Suprapubic skin (tissue), 4 donors: Measurements from ENCODE around the gene TAF5. TPM values are rescaled to one million over a fixed set of nuclear protein-coding genes. Genes with fewer than 3 reads are reported as not detected.

Experiments
- DNase-seq, 2 donors: peaks; one replicate each; pipeline ENCODE4 v3.0.0-alpha.2; 2019; ENCODE audit warnings: low spot score in 2 of 2
- H3K27ac ChIP-seq: fragments of 200-600 bp; sonication (generic); one replicate; pipeline ENCODE4 v1.5.1; 2019
- H3K27me3 ChIP-seq: fragments of 200-600 bp; sonication (generic); one replicate; pipeline ENCODE4 v1.5.1; 2019
- H3K36me3 ChIP-seq: fragments of 200-600 bp; sonication (generic); one replicate; pipeline ENCODE4 v1.5.1; 2019
- H3K4me1 ChIP-seq: fragments of 200-600 bp; sonication (generic); one replicate; pipeline ENCODE4 v1.5.1; 2019
- H3K4me3 ChIP-seq: fragments of 200-600 bp; sonication (generic); one replicate; pipeline ENCODE4 v1.5.1; 2019; ENCODE audit warnings: mild to moderate bottlenecking
- H3K9me3 ChIP-seq: fragments of 200-600 bp; sonication (generic); one replicate; pipeline ENCODE4 v1.5.1; 2019
- EP300 ChIP-seq: sonication (generic); formaldehyde crosslinking; IDR thresholded peaks from one replicate; pipeline ENCODE4 v1.6.1; 2017; ENCODE audit warnings: antibody characterized with exemption
- POLR2A ChIP-seq, 2 donors: fragments of 450-650 bp; IDR thresholded peaks; one replicate each; pipeline ENCODE4 v1.6.1; 2017; ENCODE audit warnings: antibody characterized with exemption in 2 of 2, mild to moderate bottlenecking in 2 of 2, moderate library complexity in 2 of 2
- POLR2AphosphoS5 ChIP-seq, 3 donors: sonication (generic); formaldehyde crosslinking; IDR thresholded peaks; one replicate each; pipeline ENCODE4 v1.6.1; 2017; ENCODE audit warnings: antibody characterized with exemption in 3 of 3
- WGBS: methylation state at CpG from one replicate; pipeline ENCODE4 v1.1.5; 2018; 5-methylcytosine and 5-hydroxymethylcytosine counted together
- total RNA-seq, 4 donors: library from RNA; depleted of rRNA; stranded (reverse); fragments of >200 nt; gene quantifications; one replicate each; pipeline ENCODE4 v1.1.0, GENCODE V29; 2016
- TF ChIP-seq, protein P1 (sequence below), 2 donors: fragments of 200-600 bp in 1 of 2; fragments of 450-650 bp in 1 of 2; sonication (generic) in 1 of 2; IDR thresholded peaks; one replicate each; pipeline ENCODE4 v1.5.1; 2016 to 2019; ENCODE audit warnings: antibody characterized with exemption in 2 of 2, mild to moderate bottlenecking in 1 of 2, moderate library complexity in 1 of 2

Gene TAF5
- total RNA-seq, 4 donors from 2014 or later, result 3.6 to 5.4 (median 4.1) TPM

DNA sequence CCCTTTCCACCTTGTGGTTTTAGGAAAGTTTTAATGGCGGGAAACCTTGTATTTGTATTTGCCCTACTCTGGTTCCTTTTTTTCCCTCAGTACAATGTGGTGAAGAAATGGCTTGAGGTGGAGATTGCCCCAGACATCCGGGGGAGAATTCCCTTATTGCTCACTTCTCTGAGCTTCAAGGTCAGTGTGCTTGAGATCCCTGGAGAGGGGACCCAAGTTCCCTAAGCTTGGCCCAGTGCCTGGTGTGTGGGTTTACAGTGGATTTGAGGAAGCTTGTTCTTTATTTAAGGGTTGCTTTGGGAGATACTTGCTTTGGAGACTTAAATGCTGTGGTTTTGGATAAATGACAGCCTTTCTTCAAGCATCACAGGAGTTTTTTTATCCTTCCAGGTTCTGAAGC is 66.1 kb downstream of the TAF5 start:
- no peak overlapping the region for H3K4me3 ChIP-seq
- no peak overlapping the region for H3K27ac ChIP-seq
- no peak for TF ChIP-seq POLR2A (IDR thresholded peaks at IDR 0.05)
- TF ChIP-seq POLR2AphosphoS5 (IDR thresholded peaks at IDR 0.05), result no peak
- no peak for TF ChIP-seq EP300
- TF ChIP-seq, protein P1, sequence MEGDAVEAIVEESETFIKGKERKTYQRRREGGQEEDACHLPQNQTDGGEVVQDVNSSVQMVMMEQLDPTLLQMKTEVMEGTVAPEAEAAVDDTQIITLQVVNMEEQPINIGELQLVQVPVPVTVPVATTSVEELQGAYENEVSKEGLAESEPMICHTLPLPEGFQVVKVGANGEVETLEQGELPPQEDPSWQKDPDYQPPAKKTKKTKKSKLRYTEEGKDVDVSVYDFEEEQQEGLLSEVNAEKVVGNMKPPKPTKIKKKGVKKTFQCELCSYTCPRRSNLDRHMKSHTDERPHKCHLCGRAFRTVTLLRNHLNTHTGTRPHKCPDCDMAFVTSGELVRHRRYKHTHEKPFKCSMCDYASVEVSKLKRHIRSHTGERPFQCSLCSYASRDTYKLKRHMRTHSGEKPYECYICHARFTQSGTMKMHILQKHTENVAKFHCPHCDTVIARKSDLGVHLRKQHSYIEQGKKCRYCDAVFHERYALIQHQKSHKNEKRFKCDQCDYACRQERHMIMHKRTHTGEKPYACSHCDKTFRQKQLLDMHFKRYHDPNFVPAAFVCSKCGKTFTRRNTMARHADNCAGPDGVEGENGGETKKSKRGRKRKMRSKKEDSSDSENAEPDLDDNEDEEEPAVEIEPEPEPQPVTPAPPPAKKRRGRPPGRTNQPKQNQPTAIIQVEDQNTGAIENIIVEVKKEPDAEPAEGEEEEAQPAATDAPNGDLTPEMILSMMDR (IDR thresholded peaks at IDR 0.05), result no peak
- no peaks in the 10 kb centered on the region for H3K9me3 ChIP-seq
- no peaks in the 10 kb centered on the region for H3K27me3 ChIP-seq
- DNase-seq, result no peak
- WGBS, result 86% methylated on average over 2 of the region's 2 CpGs
- no peaks in the 10 kb centered on the region for H3K4me1 ChIP-seq
- peaks cover 85% of the 10 kb centered on the region for H3K36me3 ChIP-seq

Other genes with a start within 250 kb of the TAF5 start
- gene NT5C2, start 174.7 kb upstream of the TAF5 start, total RNA-seq, result 10 to 100 TPM; 28.4 to 51.5 (median 33.2) TPM
- not detected for gene RPEL1, start 122.1 kb upstream of the TAF5 start, total RNA-seq
- 1 to 10 TPM in 1 of 4 donors, under 1 TPM in 1, not detected in 2; 0.60 to 1.3 TPM for gene INA, start 90.8 kb upstream of the TAF5 start, total RNA-seq
- gene PCGF6, start 16.8 kb upstream of the TAF5 start, total RNA-seq, result 1 to 10 TPM; 2.6 to 7.2 (median 4.9) TPM
- gene ATP5MK, start 28.5 kb downstream of the TAF5 start, total RNA-seq, result 100 to 1,000 TPM in 3 of 4 donors, 10 to 100 TPM in 1; 92.4 to 207 (median 167) TPM
- gene PDCD11, start 28.6 kb downstream of the TAF5 start, total RNA-seq, result 10 to 100 TPM; 26.4 to 38.3 (median 29.3) TPM
- gene CALHM2, start 84.4 kb downstream of the TAF5 start, total RNA-seq, result 10 to 100 TPM; 13.7 to 17.9 (median 16.3) TPM
- not detected for gene CALHM1, start 90.9 kb downstream of the TAF5 start, total RNA-seq
- gene CALHM3, start 111.3 kb downstream of the TAF5 start, total RNA-seq, result not detected
- under 1 TPM in 2 of 4 donors, not detected in 2; 0.18 to 0.30 TPM for gene NEURL1, start 125.7 kb downstream of the TAF5 start, total RNA-seq